SU-DHL-6 (cell line): ENCODE data around the gene MAPT.

Experiments used
- EZH2phosphoT487 ChIP-seq: fragments of 200-600 bp; sonication (generic), shearing (Covaris generic); conservative IDR thresholded peaks from 2 replicates; pipeline ENCODE4 v1.6.1; 2018; ENCODE audit warnings: mild to moderate bottlenecking, antibody characterized with exemption, low read length, moderate library complexity, mixed read lengths
- TF ChIP-seq, protein P1 (sequence below): fragments of 200-600 bp; sonication (generic); IDR thresholded peaks from one replicate; pipeline ENCODE4 v1.5.1; 2017; ENCODE audit warnings: antibody characterized with exemption, mild to moderate bottlenecking, low read length, moderate library complexity; ENCODE audit not compliant: insufficient read depth, poor library complexity, severe bottlenecking

DNA sequence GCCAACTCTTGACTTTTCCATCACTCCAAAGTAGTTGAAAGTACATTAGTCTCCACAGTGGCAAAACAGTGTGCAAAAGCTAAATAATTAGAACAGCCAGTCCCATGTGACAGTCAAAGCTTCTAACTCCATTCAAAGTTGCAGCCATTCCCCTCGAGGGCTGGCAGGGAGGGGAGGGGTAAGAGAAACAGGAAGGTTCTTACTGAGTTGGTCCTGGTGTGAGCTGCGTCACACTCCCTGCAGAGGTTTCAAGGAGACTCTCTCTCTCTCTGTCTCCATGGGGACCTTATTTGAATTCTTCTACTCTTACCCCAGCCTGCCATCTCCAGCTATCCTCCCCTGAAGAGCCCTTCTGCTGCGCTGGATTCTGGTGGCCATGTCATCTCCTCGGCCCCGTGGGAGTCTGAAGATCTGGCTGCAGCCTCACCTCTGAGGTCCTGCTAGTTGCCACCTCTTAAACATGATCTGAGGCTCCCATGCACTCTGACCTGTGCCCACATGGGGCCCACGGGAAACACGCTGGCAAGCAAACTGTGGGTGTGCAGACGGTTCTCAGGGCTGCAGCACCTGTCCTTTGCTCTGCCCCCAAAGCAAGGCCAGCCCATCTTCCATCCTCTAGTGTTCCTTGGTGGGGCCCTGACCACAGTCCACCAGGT, 81.4 kb downstream of the MAPT start:
- TF ChIP-seq, protein P1, sequence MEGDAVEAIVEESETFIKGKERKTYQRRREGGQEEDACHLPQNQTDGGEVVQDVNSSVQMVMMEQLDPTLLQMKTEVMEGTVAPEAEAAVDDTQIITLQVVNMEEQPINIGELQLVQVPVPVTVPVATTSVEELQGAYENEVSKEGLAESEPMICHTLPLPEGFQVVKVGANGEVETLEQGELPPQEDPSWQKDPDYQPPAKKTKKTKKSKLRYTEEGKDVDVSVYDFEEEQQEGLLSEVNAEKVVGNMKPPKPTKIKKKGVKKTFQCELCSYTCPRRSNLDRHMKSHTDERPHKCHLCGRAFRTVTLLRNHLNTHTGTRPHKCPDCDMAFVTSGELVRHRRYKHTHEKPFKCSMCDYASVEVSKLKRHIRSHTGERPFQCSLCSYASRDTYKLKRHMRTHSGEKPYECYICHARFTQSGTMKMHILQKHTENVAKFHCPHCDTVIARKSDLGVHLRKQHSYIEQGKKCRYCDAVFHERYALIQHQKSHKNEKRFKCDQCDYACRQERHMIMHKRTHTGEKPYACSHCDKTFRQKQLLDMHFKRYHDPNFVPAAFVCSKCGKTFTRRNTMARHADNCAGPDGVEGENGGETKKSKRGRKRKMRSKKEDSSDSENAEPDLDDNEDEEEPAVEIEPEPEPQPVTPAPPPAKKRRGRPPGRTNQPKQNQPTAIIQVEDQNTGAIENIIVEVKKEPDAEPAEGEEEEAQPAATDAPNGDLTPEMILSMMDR: no peak
- no peak for TF ChIP-seq EZH2phosphoT487
